ENCODE data around the gene GATAD2A.
A peak's percentile ranks its signal among the peaks of the same experiment; 100 is the strongest.

Gene GATAD2A

GRCh38 chr19:19531951-19532805 lies 126.7 kb downstream of the GATAD2A start:
- peak; percentile 84 to 87 for DNase-seq (ENCODE audit: low read depth in 2 of 2)

GRCh38 chr19:19532806-19533701 lies 127.6 kb downstream of the GATAD2A start:
- no peak for DNase-seq (ENCODE audit: low read depth in 2 of 2)

- DNase-seq (ENCODE audit: low read depth in 2 of 2) = no peak
These were observed 128.4 kb downstream of the GATAD2A start for GRCh38 chr19:19533841-19534240.

GRCh38 chr19:19534556-19535265 lies 129.2 kb downstream of the GATAD2A start:
- DNase-seq (ENCODE audit: low read depth in 2 of 2) = no peak

- no peak for DNase-seq (ENCODE audit: low read depth in 2 of 2)
These were observed 130.1 kb downstream of the GATAD2A start for GRCh38 chr19:19535311-19536191.

GRCh38 chr19:19537075-19538048 lies 131.9 kb downstream of the GATAD2A start:
- DNase-seq (ENCODE audit: low read depth in 2 of 2) = no peak

GRCh38 chr19:19538061-19538784 lies 132.7 kb downstream of the GATAD2A start, which contains the start of gene CILP2:
TSS of gene CILP2 (plus strand) at chr19:19538265. CDS start at chr19:19538350, 85 bp downstream.
- DNase-seq (ENCODE audit: low read depth in 2 of 2) = no peak

- no peak for DNase-seq (ENCODE audit: low read depth in 2 of 2)
These were observed 133.3 kb downstream of the GATAD2A start for GRCh38 chr19:19538785-19539166.

GRCh38 chr19:19539698-19540063 lies 134.2 kb downstream of the GATAD2A start:
- DNase-seq (ENCODE audit: low read depth in 2 of 2) = no peak

GRCh38 chr19:19540064-19540714 lies 134.7 kb downstream of the GATAD2A start:
- DNase-seq (ENCODE audit: low read depth in 2 of 2) = peak; percentile 49 to 72

- peak; percentile 70 to 76 for DNase-seq (ENCODE audit: low read depth in 2 of 2)
These were observed 135.4 kb downstream of the GATAD2A start for GRCh38 chr19:19540715-19541515.

- no peak for DNase-seq (ENCODE audit: low read depth in 2 of 2)
These were observed 136.1 kb downstream of the GATAD2A start for GRCh38 chr19:19541616-19542015.

GRCh38 chr19:19542507-19542906 lies 137.0 kb downstream of the GATAD2A start:
- no peak for DNase-seq (ENCODE audit: low read depth in 2 of 2)

GRCh38 chr19:19543101-19543500 lies 137.6 kb downstream of the GATAD2A start:
- DNase-seq (ENCODE audit: low read depth in 2 of 2) = no peak

- no peak for DNase-seq (ENCODE audit: low read depth in 2 of 2)
These were observed 138.2 kb downstream of the GATAD2A start for GRCh38 chr19:19543640-19544039.

- DNase-seq (ENCODE audit: low read depth in 2 of 2) = no peak
These were observed 138.9 kb downstream of the GATAD2A start for GRCh38 chr19:19544257-19544953.

GRCh38 chr19:19544954-19545591 lies 139.6 kb downstream of the GATAD2A start:
- no peak for DNase-seq (ENCODE audit: low read depth in 2 of 2)

All from activated CD4-positive, alpha-beta T cell treated with anti-CD3 and anti-CD28 coated beads for 24 hours (primary cell).